Cardiac muscle cell (in vitro differentiated cells and primary cell): ENCODE results near the gene PCNX2. TPM values are rescaled to one million over a fixed set of nuclear protein-coding genes. Genes with fewer than 3 reads are reported as not detected.

ENCODE experiments used
- DNase-seq, 2 donors: peaks; one replicate each; pipeline versions ENCODE4 v3.0.0 to v3.0.0-alpha.2; 2010 to 2017; ENCODE audit warnings: low read depth in 1 of 2, low spot score in 1 of 2
- H3K27ac ChIP-seq: fragments of 200-600 bp; sonication (generic); 2 replicates; pipeline ENCODE4 v1.5.1; 2016
- H3K27me3 ChIP-seq: fragments of 200-600 bp; sonication (generic); 2 replicates; pipeline ENCODE4 v1.6.0; 2016; ENCODE audit warnings: control low read depth
- H3K36me3 ChIP-seq: fragments of 200-600 bp; sonication (generic); 2 replicates; pipeline ENCODE4 v1.5.1; 2016; ENCODE audit warnings: control low read depth
- H3K4me1 ChIP-seq: fragments of 200-600 bp; sonication (generic); 2 replicates; pipeline ENCODE4 v1.8.1; 2017; ENCODE audit warnings: low read depth, mild to moderate bottlenecking, mixed run types
- H3K4me3 ChIP-seq: fragments of 200-600 bp; sonication (generic); 2 replicates; pipeline ENCODE4 v1.5.1; 2016; ENCODE audit warnings: mild to moderate bottlenecking
- H3K9me3 ChIP-seq: fragments of 200-600 bp; sonication (generic); 2 replicates; pipeline ENCODE4 v1.5.1; 2017; ENCODE audit warnings: low read depth, mild to moderate bottlenecking, control low read depth
- CTCF ChIP-seq: IDR thresholded peaks from 2 replicates; pipeline ENCODE4 v1.5.1; 2012; ENCODE audit warnings: low read depth, mild to moderate bottlenecking, low read length
- polyA plus RNA-seq: library from polyadenylated mRNA; unstranded; fragments of >200 nt; fragmentation: Nextera tagmentation; extraction: Ambion mirVana; gene quantifications from 2 replicates; pipeline ENCODE4 v1.2.1, GENCODE V29; 2016
- total RNA-seq: library from RNA; depleted of rRNA; stranded (reverse); fragments of >200 nt; gene quantifications from 2 replicates; pipeline ENCODE4 v1.2.3, GENCODE V29; 2016

The PCNX2 gene
- total and polyA plus RNA-seq, 2 experiments from 2014 or later, result 3.9 to 5.1 TPM

DNA sequence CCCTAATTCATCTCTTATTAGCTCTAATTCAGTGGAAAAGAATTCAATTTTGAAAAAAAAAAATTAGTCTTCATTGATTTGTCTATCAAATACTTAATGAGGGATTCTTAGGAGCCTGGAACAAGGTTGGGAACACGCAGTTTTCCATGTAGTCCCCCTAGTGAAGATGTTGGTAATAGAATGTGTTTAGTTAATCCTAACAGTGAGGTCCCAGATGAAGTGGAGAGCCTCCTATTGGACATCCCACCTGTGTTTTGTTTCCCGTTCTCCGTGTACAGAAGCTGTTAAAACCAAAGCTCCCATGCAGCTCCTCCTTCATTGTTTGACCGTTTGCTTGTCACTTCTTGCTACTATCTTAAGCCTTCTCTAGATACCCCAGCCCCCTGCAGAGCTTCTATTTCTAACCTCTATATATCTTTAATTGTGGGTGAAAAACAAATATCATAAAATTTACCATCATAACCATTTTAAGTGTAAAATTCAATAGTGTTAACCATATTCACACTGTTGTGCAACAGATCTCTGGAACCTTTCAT is 67.5 kb downstream of the PCNX2 start:
- no peak for DNase-seq
- H3K36me3 ChIP-seq, result no peaks in the 10 kb centered on the region
- H3K9me3 ChIP-seq, result no peaks in the 10 kb centered on the region
- H3K27me3 ChIP-seq, result no peaks in the 10 kb centered on the region
- TF ChIP-seq CTCF, result no peak
- no peak overlapping the region for H3K27ac ChIP-seq
- H3K4me1 ChIP-seq, result no peaks in the 10 kb centered on the region
- H3K4me3 ChIP-seq, result no peak overlapping the region

- Histone ChIP-seq H3K4me1 (no peaks in the 10 kb centered on the region), H3K9me3 (no peaks in the 10 kb centered on the region), H3K36me3 (no peaks in the 10 kb centered on the region), H3K27me3 (no peaks in the 10 kb centered on the region), H3K27ac (no peak overlapping the region), H3K4me3 (no peak overlapping the region)
- no peak for TF ChIP-seq CTCF
- no peak for DNase-seq
These were observed 71.2 kb downstream of the PCNX2 start for GRCh38 chr1:233224311-233224710.

- H3K36me3 ChIP-seq, result no peaks in the 10 kb centered on the region
- no peak overlapping the region for H3K27ac ChIP-seq
- no peaks in the 10 kb centered on the region for H3K4me1 ChIP-seq
- H3K27me3 ChIP-seq, result no peaks in the 10 kb centered on the region
- H3K4me3 ChIP-seq, result no peak overlapping the region
- no peaks in the 10 kb centered on the region for H3K9me3 ChIP-seq
- no peak for TF ChIP-seq CTCF
- DNase-seq, result peak in 1 of 2 donors; percentile 21
These were observed 77.7 kb downstream of the PCNX2 start for GRCh38 chr1:233217832-233218231.

DNA sequence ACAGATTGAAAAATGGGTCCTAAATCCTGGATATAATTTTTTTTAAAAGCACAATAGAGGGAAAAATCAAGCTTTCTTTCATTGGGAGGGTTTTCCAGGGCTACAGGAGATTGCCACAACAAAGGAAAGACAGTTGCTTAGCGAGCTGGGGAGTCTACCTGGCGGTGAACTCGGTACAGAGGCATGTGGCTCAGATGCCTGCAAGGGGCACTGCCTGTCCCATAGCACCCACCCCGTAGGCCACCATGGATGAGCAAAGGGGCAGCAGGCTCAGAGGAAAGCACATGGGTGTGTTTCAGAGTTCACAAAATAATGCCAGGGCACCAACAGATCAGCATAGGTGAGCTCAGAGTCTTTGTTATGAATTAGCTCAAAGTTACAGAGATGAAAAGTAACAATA is 79.5 kb downstream of the PCNX2 start:
- H3K36me3 ChIP-seq, result no peaks in the 10 kb centered on the region
- H3K4me3 ChIP-seq, result no peak overlapping the region
- no peaks in the 10 kb centered on the region for H3K9me3 ChIP-seq
- H3K27ac ChIP-seq, result no peak overlapping the region
- no peaks in the 10 kb centered on the region for H3K4me1 ChIP-seq
- DNase-seq, result no peak
- TF ChIP-seq CTCF, result no peak
- H3K27me3 ChIP-seq, result no peaks in the 10 kb centered on the region

GRCh38 chr1:233215135-233215760 is 80.3 kb downstream of the PCNX2 start:
- no peaks in the 10 kb centered on the region for H3K9me3 ChIP-seq
- no peaks in the 10 kb centered on the region for H3K4me1 ChIP-seq
- no peak overlapping the region for H3K4me3 ChIP-seq
- DNase-seq, result no peak
- H3K27ac ChIP-seq, result no peak overlapping the region
- H3K27me3 ChIP-seq, result no peaks in the 10 kb centered on the region
- TF ChIP-seq CTCF, result no peak
- no peaks in the 10 kb centered on the region for H3K36me3 ChIP-seq
